Nephron (organoid): Measurements from ENCODE around the gene CAMKMT.

Experiments used
- H3K27ac Mint-ChIP-seq, 3 experiments: 2 replicates each; pipeline ENCODE4 v1.8.0; 2020; ENCODE audit warnings: mixed read lengths in 3 of 3, mild to moderate bottlenecking in 2 of 3, moderate library complexity in 1 of 3
- H3K27me3 Mint-ChIP-seq: 2 replicates; pipeline ENCODE4 v1.8.0; 2021; ENCODE audit warnings: low read depth, mild to moderate bottlenecking, moderate library complexity, mixed read lengths
- H3K36me3 Mint-ChIP-seq: 2 replicates; pipeline ENCODE4 v1.8.0; 2020; ENCODE audit warnings: low read depth, mixed read lengths
- H3K4me1 Mint-ChIP-seq: 2 replicates; pipeline ENCODE4 v1.8.0; 2020; ENCODE audit warnings: mixed read lengths
- H3K4me3 Mint-ChIP-seq, 3 experiments: 2 replicates each; pipeline ENCODE4 v1.8.0; 2020; ENCODE audit warnings: mild to moderate bottlenecking in 3 of 3, mixed read lengths in 3 of 3, moderate library complexity in 2 of 3
- H3K9me3 Mint-ChIP-seq: 2 replicates; pipeline ENCODE4 v1.8.0; 2020; ENCODE audit warnings: mixed read lengths
- TF ChIP-seq, protein P1 (sequence below), 3 experiments: fragments of 200-600 bp; sonication (generic); IDR thresholded peaks; one replicate each; pipeline ENCODE4 v1.5.0; 2021; ENCODE audit warnings: antibody characterized with exemption in 3 of 3; ENCODE audit not compliant: unreplicated experiment in 3 of 3

The CAMKMT gene

DNA sequence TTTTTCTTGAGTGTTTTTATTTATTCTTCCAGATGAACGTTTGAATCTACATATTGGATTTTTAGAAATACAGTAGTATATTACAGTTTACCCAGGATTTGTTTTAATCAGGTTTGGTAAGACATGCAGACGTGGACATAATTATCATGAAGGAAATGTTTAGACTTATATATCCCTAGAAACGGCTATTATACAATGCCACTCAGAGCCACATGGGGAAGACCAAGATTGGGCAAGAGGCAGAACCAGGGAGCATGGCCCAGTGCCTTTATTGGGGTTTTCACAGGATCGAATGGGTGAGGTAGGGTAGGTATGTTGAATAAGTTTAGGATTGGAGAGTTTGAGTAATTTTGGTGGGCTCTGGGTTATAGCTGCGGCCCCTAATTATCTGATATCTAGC lies 212.2 kb downstream of the CAMKMT start:
- TF ChIP-seq, protein P1, sequence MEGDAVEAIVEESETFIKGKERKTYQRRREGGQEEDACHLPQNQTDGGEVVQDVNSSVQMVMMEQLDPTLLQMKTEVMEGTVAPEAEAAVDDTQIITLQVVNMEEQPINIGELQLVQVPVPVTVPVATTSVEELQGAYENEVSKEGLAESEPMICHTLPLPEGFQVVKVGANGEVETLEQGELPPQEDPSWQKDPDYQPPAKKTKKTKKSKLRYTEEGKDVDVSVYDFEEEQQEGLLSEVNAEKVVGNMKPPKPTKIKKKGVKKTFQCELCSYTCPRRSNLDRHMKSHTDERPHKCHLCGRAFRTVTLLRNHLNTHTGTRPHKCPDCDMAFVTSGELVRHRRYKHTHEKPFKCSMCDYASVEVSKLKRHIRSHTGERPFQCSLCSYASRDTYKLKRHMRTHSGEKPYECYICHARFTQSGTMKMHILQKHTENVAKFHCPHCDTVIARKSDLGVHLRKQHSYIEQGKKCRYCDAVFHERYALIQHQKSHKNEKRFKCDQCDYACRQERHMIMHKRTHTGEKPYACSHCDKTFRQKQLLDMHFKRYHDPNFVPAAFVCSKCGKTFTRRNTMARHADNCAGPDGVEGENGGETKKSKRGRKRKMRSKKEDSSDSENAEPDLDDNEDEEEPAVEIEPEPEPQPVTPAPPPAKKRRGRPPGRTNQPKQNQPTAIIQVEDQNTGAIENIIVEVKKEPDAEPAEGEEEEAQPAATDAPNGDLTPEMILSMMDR (IDR thresholded peaks at IDR 0.05; ENCODE audit: unreplicated experiment in 3 of 3), result no peak

GRCh38 chr2:44578471-44579093 lies 216.8 kb downstream of the CAMKMT start:
- H3K36me3 Mint-ChIP-seq, result no peaks in the 10 kb centered on the region
- H3K9me3 Mint-ChIP-seq, result no peaks in the 10 kb centered on the region
- no peak overlapping the region for H3K27ac Mint-ChIP-seq
- TF ChIP-seq, protein P1 (IDR thresholded peaks at IDR 0.05; ENCODE audit: unreplicated experiment in 3 of 3), result no peak
- H3K4me1 Mint-ChIP-seq, result no peaks in the 10 kb centered on the region
- H3K27me3 Mint-ChIP-seq, result no peaks in the 10 kb centered on the region
- no peak overlapping the region for H3K4me3 Mint-ChIP-seq

More for the DNA sequence above, 212.2 kb downstream of the CAMKMT start:
- no peaks in the 10 kb centered on the region for H3K4me1 Mint-ChIP-seq
- H3K27ac Mint-ChIP-seq, result no peak overlapping the region
- H3K9me3 Mint-ChIP-seq, result no peaks in the 10 kb centered on the region
- no peak overlapping the region for H3K4me3 Mint-ChIP-seq
- H3K27me3 Mint-ChIP-seq, result no peaks in the 10 kb centered on the region
- no peaks in the 10 kb centered on the region for H3K36me3 Mint-ChIP-seq

- no peaks in the 10 kb centered on the region for H3K9me3 Mint-ChIP-seq
- no peaks in the 10 kb centered on the region for H3K4me1 Mint-ChIP-seq
- no peak overlapping the region for H3K4me3 Mint-ChIP-seq
- TF ChIP-seq, protein P1 (IDR thresholded peaks at IDR 0.05; ENCODE audit: unreplicated experiment in 3 of 3), result no peak
- no peaks in the 10 kb centered on the region for H3K36me3 Mint-ChIP-seq
- no peak overlapping the region for H3K27ac Mint-ChIP-seq
- no peaks in the 10 kb centered on the region for H3K27me3 Mint-ChIP-seq
Observed at GRCh38 chr2:44579115-44579836, 217.5 kb downstream of the CAMKMT start.

GRCh38 chr2:44579837-44580230 lies 218.1 kb downstream of the CAMKMT start:
- Mint-ChIP-seq H3K27ac (no peak overlapping the region), H3K4me3 (no peak overlapping the region), H3K9me3 (no peaks in the 10 kb centered on the region), H3K4me1 (no peaks in the 10 kb centered on the region), H3K27me3 (no peaks in the 10 kb centered on the region), H3K36me3 (no peaks in the 10 kb centered on the region)
- TF ChIP-seq, protein P1 (IDR thresholded peaks at IDR 0.05; ENCODE audit: unreplicated experiment in 3 of 3), result no peak

DNA sequence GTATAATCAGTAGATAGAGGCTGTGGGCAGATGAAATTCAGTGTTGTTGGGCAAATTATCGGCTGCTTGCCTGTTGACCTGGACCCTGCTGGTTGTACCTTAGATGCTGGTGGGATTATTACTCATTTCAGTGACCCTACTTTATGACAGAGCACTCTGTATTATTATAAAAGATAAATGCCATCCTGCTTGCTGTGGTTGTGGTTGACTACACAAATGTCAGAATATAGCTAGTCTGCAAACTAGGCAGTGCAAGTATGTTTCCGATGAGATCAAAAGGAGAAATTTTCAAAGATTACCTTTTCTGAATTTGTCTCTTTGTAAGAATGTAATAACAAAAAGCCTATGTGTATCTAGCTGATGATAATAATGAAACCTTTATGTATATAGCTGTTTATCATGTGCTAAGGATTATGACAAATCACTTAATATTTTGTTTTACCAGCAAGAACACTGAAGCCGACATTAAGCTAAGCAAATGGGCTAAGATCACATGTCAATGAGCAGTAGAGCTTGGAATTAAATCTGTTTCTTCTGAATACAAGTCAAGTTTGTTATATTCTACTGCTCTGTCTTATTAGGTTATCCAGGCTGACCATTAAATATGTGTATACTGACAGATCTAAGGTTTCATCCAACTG lies 219.2 kb downstream of the CAMKMT start:
- H3K36me3 Mint-ChIP-seq, result peaks cover 5% of the 10 kb centered on the region
- no peak overlapping the region for H3K27ac Mint-ChIP-seq
- peaks cover 5% of the 10 kb centered on the region for H3K9me3 Mint-ChIP-seq
- H3K27me3 Mint-ChIP-seq, result no peaks in the 10 kb centered on the region
- H3K4me1 Mint-ChIP-seq, result no peaks in the 10 kb centered on the region
- TF ChIP-seq, protein P1 (IDR thresholded peaks at IDR 0.05; ENCODE audit: unreplicated experiment in 3 of 3), result no peak
- no peak overlapping the region for H3K4me3 Mint-ChIP-seq
